MCF 10A (cell line): ENCODE results near the gene CACNG3. TPM values are rescaled to one million over a fixed set of nuclear protein-coding genes. Genes with fewer than 3 reads are reported as not detected.

ENCODE experiments used
- BruUV-seq: library from RNA; stranded (reverse); fragments of 400-500 nt; replicated peaks from 2 replicates; lab custom pipeline; 2021; lab: Mats Ljungman, UMichigan
- CTCF ChIA-PET: fragments of 300-600 bp; sonication (Branson Sonifier 250); formaldehyde crosslinking; extraction: SDS; loops from one replicate; lab custom pipeline; 2021; ENCODE audit warnings: antibody characterized with exemption, inconsistent platforms; lab: Yijun Ruan, JAX
- POLR2A ChIA-PET: fragments of 300-600, 350-650 bp; sonication (Branson Sonifier 250); formaldehyde crosslinking; extraction: SDS; loops from one replicate; lab custom pipeline; 2020; ENCODE audit warnings: antibody characterized with exemption, inconsistent platforms; lab: Yijun Ruan, JAX
- DNase-seq: peaks from one replicate; pipeline ENCODE4 v3.0.0-alpha.2; 2018; ENCODE audit not compliant: unreplicated experiment
- H3K27ac Mint-ChIP-seq: one replicate; pipeline ENCODE4 v1.8.0; 2022; ENCODE audit warnings: mild to moderate bottlenecking, low read depth, mixed read lengths; ENCODE audit not compliant: unreplicated experiment
- H3K27me3 Mint-ChIP-seq: one replicate; pipeline ENCODE4 v1.8.0; 2022; ENCODE audit warnings: mixed read lengths; ENCODE audit not compliant: insufficient read depth, unreplicated experiment
- H3K36me3 Mint-ChIP-seq: one replicate; pipeline ENCODE4 v1.8.0; 2022; ENCODE audit warnings: mild to moderate bottlenecking, moderate library complexity, mixed read lengths; ENCODE audit not compliant: insufficient read depth, unreplicated experiment
- H3K4me1 Mint-ChIP-seq: one replicate; pipeline ENCODE4 v1.8.0; 2022; ENCODE audit warnings: mixed read lengths; ENCODE audit not compliant: insufficient read depth, unreplicated experiment
- H3K4me3 Mint-ChIP-seq: one replicate; pipeline ENCODE4 v1.8.0; 2022; ENCODE audit warnings: mild to moderate bottlenecking, moderate library complexity, mixed read lengths; ENCODE audit not compliant: unreplicated experiment
- H3K9me3 Mint-ChIP-seq: one replicate; pipeline ENCODE4 v1.8.0; 2022; ENCODE audit warnings: mixed read lengths; ENCODE audit not compliant: unreplicated experiment
- intact Hi-C: fragments of 100-400 bp; cut with micrococcal nuclease; formaldehyde crosslinking; loops from 2 replicates; pipeline ENCODE4 v1.14.1; 2022
- total RNA-seq: library from RNA; stranded (reverse); gene quantifications from 2 replicates; pipeline ENCODE4 v1.2.3, GENCODE V29; 2022
- TF ChIP-seq, protein P1 (sequence below): fragments of 200-600 bp; IDR thresholded peaks from one replicate; pipeline ENCODE4 v1.8.0; 2022; ENCODE audit warnings: antibody characterized with exemption, mild to moderate bottlenecking; ENCODE audit not compliant: unreplicated experiment

CACNG3 gene
- total RNA-seq, 1 experiment from 2014 or later = not detected

DNA sequence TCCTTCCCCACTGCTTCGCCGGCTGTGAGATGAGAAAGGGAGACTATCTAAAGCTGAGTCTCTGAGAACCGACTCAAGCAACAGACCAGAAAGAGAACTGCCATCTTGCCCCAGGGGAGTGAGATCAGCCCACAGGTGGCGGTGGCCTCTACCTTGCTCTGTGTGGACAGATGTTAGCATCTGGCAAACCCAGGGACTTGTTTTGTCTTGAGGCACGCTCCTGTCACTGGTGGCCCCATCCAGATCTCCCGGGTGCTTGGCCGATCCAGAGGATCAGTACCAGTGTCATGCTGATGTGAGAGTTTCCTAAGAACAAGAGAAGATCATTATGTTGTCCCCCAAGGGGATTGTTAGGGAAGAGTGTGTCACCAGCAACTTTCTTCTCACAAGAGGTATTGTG lies 101.4 kb downstream of the CACNG3 start:
- Mint-ChIP-seq H3K9me3 (no peaks in the 10 kb centered on the region), H3K4me1 (no peaks in the 10 kb centered on the region), H3K27me3 (peaks cover 49% of the 10 kb centered on the region), H3K27ac (no peak overlapping the region), H3K4me3 (no peak overlapping the region), H3K36me3 (no peaks in the 10 kb centered on the region)
- ChIA-PET CTCF (no interaction called here), POLR2A (no interaction called here)
- intact Hi-C loops = no loop called here
- TF ChIP-seq, protein P1, sequence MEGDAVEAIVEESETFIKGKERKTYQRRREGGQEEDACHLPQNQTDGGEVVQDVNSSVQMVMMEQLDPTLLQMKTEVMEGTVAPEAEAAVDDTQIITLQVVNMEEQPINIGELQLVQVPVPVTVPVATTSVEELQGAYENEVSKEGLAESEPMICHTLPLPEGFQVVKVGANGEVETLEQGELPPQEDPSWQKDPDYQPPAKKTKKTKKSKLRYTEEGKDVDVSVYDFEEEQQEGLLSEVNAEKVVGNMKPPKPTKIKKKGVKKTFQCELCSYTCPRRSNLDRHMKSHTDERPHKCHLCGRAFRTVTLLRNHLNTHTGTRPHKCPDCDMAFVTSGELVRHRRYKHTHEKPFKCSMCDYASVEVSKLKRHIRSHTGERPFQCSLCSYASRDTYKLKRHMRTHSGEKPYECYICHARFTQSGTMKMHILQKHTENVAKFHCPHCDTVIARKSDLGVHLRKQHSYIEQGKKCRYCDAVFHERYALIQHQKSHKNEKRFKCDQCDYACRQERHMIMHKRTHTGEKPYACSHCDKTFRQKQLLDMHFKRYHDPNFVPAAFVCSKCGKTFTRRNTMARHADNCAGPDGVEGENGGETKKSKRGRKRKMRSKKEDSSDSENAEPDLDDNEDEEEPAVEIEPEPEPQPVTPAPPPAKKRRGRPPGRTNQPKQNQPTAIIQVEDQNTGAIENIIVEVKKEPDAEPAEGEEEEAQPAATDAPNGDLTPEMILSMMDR = no peak
- DNase-seq = no peak
- BruUV-seq = no TSS peak

GRCh38 chr16:24358117-24358516 lies 102.0 kb downstream of the CACNG3 start:
- BruUV-seq = no TSS peak
- H3K27me3 Mint-ChIP-seq = peaks cover 55% of the 10 kb centered on the region
- TF ChIP-seq, protein P1 = no peak
- H3K27ac Mint-ChIP-seq = no peak overlapping the region
- intact Hi-C loops = no loop called here
- no peaks in the 10 kb centered on the region for H3K4me1 Mint-ChIP-seq
- CTCF ChIA-PET = no interaction called here
- no peaks in the 10 kb centered on the region for H3K9me3 Mint-ChIP-seq
- no peak overlapping the region for H3K4me3 Mint-ChIP-seq
- no peaks in the 10 kb centered on the region for H3K36me3 Mint-ChIP-seq
- POLR2A ChIA-PET = no interaction called here
- DNase-seq = no peak

GRCh38 chr16:24359490-24359889 lies 103.4 kb downstream of the CACNG3 start:
- Mint-ChIP-seq H3K9me3 (no peaks in the 10 kb centered on the region), H3K36me3 (no peaks in the 10 kb centered on the region), H3K27ac (no peak overlapping the region), H3K4me3 (no peak overlapping the region), H3K27me3 (peaks cover 60% of the 10 kb centered on the region), H3K4me1 (no peaks in the 10 kb centered on the region)
- BruUV-seq = no TSS peak
- no peak for DNase-seq
- TF ChIP-seq, protein P1 = no peak
- ChIA-PET CTCF (interaction anchor here (0.7 to 1.4 kb wide), 2 partner anchors 84 to 317 kb away, joined by 3 read pairs; no protein-coding TSS in a partner anchor), POLR2A (no interaction called here)
- intact Hi-C loops = no loop called here

GRCh38 chr16:24360936-24361335 lies 104.8 kb downstream of the CACNG3 start:
- intact Hi-C loops = no loop called here
- no peak for DNase-seq
- BruUV-seq = no TSS peak
- CTCF ChIA-PET = interaction anchor here (1.1 kb wide), 1 partner anchor 316 kb away, joined by 3 read pairs; no protein-coding TSS in a partner anchor
- H3K4me3 Mint-ChIP-seq = no peak overlapping the region
- H3K27me3 Mint-ChIP-seq = peaks cover 48% of the 10 kb centered on the region
- TF ChIP-seq, protein P1 = no peak
- POLR2A ChIA-PET = no interaction called here
- H3K36me3 Mint-ChIP-seq = no peaks in the 10 kb centered on the region
- no peaks in the 10 kb centered on the region for H3K4me1 Mint-ChIP-seq
- no peaks in the 10 kb centered on the region for H3K9me3 Mint-ChIP-seq
- no peak overlapping the region for H3K27ac Mint-ChIP-seq
